A549 (cell line): Measurements from ENCODE around the gene FAS. TPM values are rescaled to one million over a fixed set of nuclear protein-coding genes. Genes with fewer than 3 reads are reported as not detected.

ENCODE experiments used
- ATAC-seq, 2 experiments: fragments of 200-7000 bp in 1 of 2; fragments of >200 bp in 1 of 2; cut with Nextera tagmentation in 1 of 2; cut with Tn5 transposase in 1 of 2; 3 replicates each; pipeline versions ENCODE4 v1.8.0 to v1.9.1; 2018 to 2020; ENCODE audit warnings: mild to moderate bottlenecking in 1 of 2, moderate library complexity in 1 of 2
- CTCF ChIA-PET: fragments of 300-600 bp; sonication (Branson Sonifier 250); formaldehyde crosslinking; extraction: SDS; loops from one replicate; lab custom pipeline; 2021; ENCODE audit warnings: antibody characterized with exemption, inconsistent platforms; lab: Yijun Ruan, JAX
- POLR2A ChIA-PET: fragments of 350-600 bp; formaldehyde crosslinking; extraction: SDS; loops from one replicate; lab custom pipeline; 2021; ENCODE audit warnings: antibody characterized with exemption, inconsistent platforms; lab: Yijun Ruan, JAX
- DNase-seq, 2 experiments: peaks; one replicate each; pipeline versions ENCODE4 v3.0.0 to v3.0.0-alpha.2; 2011 to 2016; ENCODE audit warnings: low read depth in 1 of 2, low spot score in 1 of 2
- FAIRE-seq: peaks from 2 replicates; lab custom pipeline; 2011; peaks lifted over from hg19 to GRCh38; lab: Jason Lieb, UNC
- H3K27ac ChIP-seq, 2 experiments: fragments of >200 bp; sonication (Bioruptor Twin); formaldehyde crosslinking; 3 replicates each; pipeline ENCODE4 v1.5.1; 2016 to 2017
- H3K4me1 ChIP-seq: fragments of >200 bp; sonication (Bioruptor Twin); formaldehyde crosslinking; 3 replicates; pipeline ENCODE4 v1.6.1; 2016
- H3K4me2 ChIP-seq: fragments of >200 bp; sonication (Bioruptor Twin); formaldehyde crosslinking; 3 replicates; pipeline ENCODE4 v1.6.1; 2016
- H3K4me3 ChIP-seq: fragments of >200 bp; sonication (Bioruptor Twin); formaldehyde crosslinking; 3 replicates; pipeline ENCODE4 v1.5.1; 2016
- H3K9me3 ChIP-seq: fragments of >200 bp; sonication (Bioruptor Twin); formaldehyde crosslinking; 3 replicates; pipeline ENCODE4 v1.6.1; 2016
- CBX8 ChIP-seq: fragments of 200-600 bp; sonication (generic); IDR thresholded peaks from 2 replicates; pipeline ENCODE4 v1.6.1; 2016
- CHD4 ChIP-seq: fragments of 200-600 bp; sonication (generic); IDR thresholded peaks from 2 replicates; pipeline ENCODE4 v1.6.1; 2016; ENCODE audit warnings: antibody characterized with exemption, mild to moderate bottlenecking, borderline replicate concordance
- EHF ChIP-seq: fragments of 250-450 bp; sonication (Bioruptor Pico); IDR thresholded peaks from 2 replicates; pipeline ENCODE4 v1.5.0; 2020; ENCODE audit warnings: mild to moderate bottlenecking
- EP300 ChIP-seq, 2 experiments: fragments of >200 bp; sonication (Bioruptor Twin); formaldehyde crosslinking; IDR thresholded peaks; 2 replicates in 1 of 2; 3 replicates in 1 of 2; pipeline ENCODE4 v1.6.1; 2016 to 2017
- FOSB ChIP-seq: fragments of 250-450 bp; sonication (Bioruptor Pico); IDR thresholded peaks from 2 replicates; pipeline ENCODE4 v1.5.0; 2020; ENCODE audit warnings: mild to moderate bottlenecking, moderate library complexity
- HOXB13 ChIP-seq: fragments of 250-450 bp; sonication (Bioruptor Pico); IDR thresholded peaks from 2 replicates; pipeline ENCODE4 v1.5.0; 2020; ENCODE audit warnings: low read depth, mild to moderate bottlenecking, moderate library complexity
- MAZ ChIP-seq: fragments of 150-350 bp; IDR thresholded peaks from 2 replicates; pipeline ENCODE4 v1.6.1; 2014; ENCODE audit warnings: antibody characterized with exemption, low read depth, low read length, borderline replicate concordance
- NPAS2 ChIP-seq: fragments of 250-450 bp; sonication (Bioruptor Pico); IDR thresholded peaks from 2 replicates; pipeline ENCODE4 v1.8.0; 2022; ENCODE audit warnings: mild to moderate bottlenecking, moderate library complexity, borderline replicate concordance
- PHF8 ChIP-seq: fragments of 200-600 bp; sonication (generic); IDR thresholded peaks from 2 replicates; pipeline ENCODE4 v1.6.1; 2016; ENCODE audit warnings: low read depth, mild to moderate bottlenecking, antibody characterized with exemption, moderate library complexity, borderline replicate concordance
- RAD21 ChIP-seq, 2 experiments: fragments of >200 bp in 1 of 2; sonication (Bioruptor Twin) in 1 of 2; formaldehyde crosslinking in 1 of 2; IDR thresholded peaks in 1 of 2; conservative IDR thresholded peaks in 1 of 2; 2 replicates in 1 of 2; 3 replicates in 1 of 2; pipeline ENCODE4 v1.6.1; 2012 to 2018; ENCODE audit warnings: inconsistent platforms in 1 of 2
- RFX5 ChIP-seq: fragments of 450-650 bp; IDR thresholded peaks from 2 replicates; pipeline ENCODE4 v1.7.1; 2014; ENCODE audit warnings: antibody characterized with exemption, mild to moderate bottlenecking, moderate library complexity
- TFCP2L1 ChIP-seq: fragments of 250-450 bp; sonication (Bioruptor Pico); IDR thresholded peaks from 2 replicates; pipeline ENCODE4 v1.5.0; 2021; ENCODE audit warnings: mild to moderate bottlenecking
- TP53 ChIP-seq: fragments of 250-450 bp; sonication (Bioruptor Pico); IDR thresholded peaks from 2 replicates; pipeline ENCODE4 v1.5.0; 2021; ENCODE audit warnings: mild to moderate bottlenecking, moderate library complexity
- ZC3H11A ChIP-seq: fragments of 450-650 bp; IDR thresholded peaks from 2 replicates; pipeline ENCODE4 v1.6.1; 2014; ENCODE audit warnings: antibody characterized with exemption, mild to moderate bottlenecking
- ZFP36 ChIP-seq: fragments of 450-650 bp; IDR thresholded peaks from 2 replicates; pipeline ENCODE4 v1.6.1; 2014; ENCODE audit warnings: borderline replicate concordance; ENCODE audit not compliant: partially characterized antibody
- WGBS: methylation state at CpG from one replicate; pipeline ENCODE4 v1.1.6; 2017; ENCODE audit errors: missing lambda C conversion rate; 5-methylcytosine and 5-hydroxymethylcytosine counted together
- polyA plus RNA-seq, 4 experiments: library from polyadenylated mRNA; depleted of rRNA in 3 of 4; stranded (reverse); fragments of >200 nt; fragmentation: RNase III in 1 of 4; extraction: RNeasy Plus Mini Kit Qiagen cat#74134 plus additional on column Dnase treatment in 1 of 4; gene quantifications; 2 replicates in 3 of 4; 3 replicates in 1 of 4; pipeline ENCODE4 v1.2.3, GENCODE V29; 2011 to 2017
- TF ChIP-seq, protein P1 (sequence below): IDR thresholded peaks from 2 replicates; pipeline ENCODE4 v1.6.1; 2012; ENCODE audit warnings: low read depth, borderline replicate concordance
- TF ChIP-seq, protein P2 (sequence below): IDR thresholded peaks from 2 replicates; pipeline ENCODE4 v1.6.1; 2012
- TF ChIP-seq, protein P3 (sequence below): fragments of 250-450 bp; sonication (Bioruptor Pico); IDR thresholded peaks from 2 replicates; pipeline ENCODE4 v1.5.0; 2020; ENCODE audit warnings: low read depth, mild to moderate bottlenecking, moderate library complexity
- TF ChIP-seq, protein P4 (sequence below): fragments of 250-450 bp; sonication (Bioruptor Pico); IDR thresholded peaks from 2 replicates; pipeline ENCODE4 v1.5.0; 2021; ENCODE audit warnings: mild to moderate bottlenecking, moderate library complexity, borderline replicate concordance
- TF ChIP-seq, protein P5 (sequence below): fragments of 450-650 bp; IDR thresholded peaks from 2 replicates; pipeline ENCODE4 v1.6.1; 2014; ENCODE audit warnings: antibody characterized with exemption
- TF ChIP-seq, protein P6 (sequence below): fragments of 150-350 bp; IDR thresholded peaks from 2 replicates; pipeline ENCODE4 v1.6.1; 2014; ENCODE audit warnings: low read depth, mild to moderate bottlenecking, low read length
- TF ChIP-seq, protein P7 (sequence below): fragments of 200-600 bp; sonication (generic); IDR thresholded peaks from 2 replicates; pipeline ENCODE4 v1.6.1; 2016; ENCODE audit warnings: antibody characterized with exemption, mild to moderate bottlenecking, moderate library complexity

FAS gene
- polyA plus RNA-seq, 2 of the 4 experiments (the other 2 are of a cell fraction): 21.0 to 29.5 TPM

DNA sequence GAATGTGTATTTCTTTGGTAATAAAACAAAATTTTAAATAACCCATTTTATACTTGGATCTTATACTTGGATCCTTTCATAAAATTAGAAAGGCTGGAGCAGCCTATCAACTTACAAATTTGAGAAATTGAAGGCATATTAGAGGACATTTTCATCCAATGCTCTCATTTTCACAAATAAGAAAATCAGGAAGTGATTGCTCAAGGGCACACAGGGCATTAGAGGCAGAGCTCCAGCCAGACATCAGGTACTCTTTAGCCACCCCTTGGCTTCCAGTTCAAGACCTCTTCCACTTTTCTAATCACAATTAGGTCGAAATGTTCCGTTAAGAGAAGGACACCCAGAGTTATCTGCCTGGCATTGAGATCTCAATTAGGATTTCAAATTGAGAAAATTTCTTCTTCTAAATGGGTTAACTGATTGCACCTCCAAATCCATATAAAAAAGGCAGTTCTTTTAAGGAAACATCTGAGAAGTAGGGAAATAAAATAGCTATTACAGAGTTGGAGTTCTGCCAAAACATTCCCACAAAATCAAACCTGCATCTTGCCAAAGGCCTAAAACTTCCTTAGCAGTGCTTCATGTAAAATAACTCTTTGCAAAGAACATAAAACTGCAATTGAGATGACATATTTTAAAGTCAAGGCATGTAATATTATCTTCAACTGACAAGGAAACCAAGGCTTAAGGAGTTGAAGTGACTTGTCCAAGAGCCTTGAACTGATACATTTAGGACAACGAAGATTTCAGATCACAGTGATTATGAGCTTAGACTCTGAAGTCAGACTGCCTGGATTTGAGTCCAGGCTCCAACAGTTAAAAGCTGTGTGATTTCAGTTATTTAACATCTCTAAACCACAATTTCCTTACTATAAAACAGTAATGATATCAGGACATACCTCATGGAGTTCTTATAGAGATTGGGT, 40.4 kb upstream of the FAS start:
- TF ChIP-seq CHD4 (no peak), TFCP2L1 (no peak), EHF (CRISPR knock-in tag) (no peak), FOSB (CRISPR knock-in tag) (no peak)
- TF ChIP-seq, protein P1, sequence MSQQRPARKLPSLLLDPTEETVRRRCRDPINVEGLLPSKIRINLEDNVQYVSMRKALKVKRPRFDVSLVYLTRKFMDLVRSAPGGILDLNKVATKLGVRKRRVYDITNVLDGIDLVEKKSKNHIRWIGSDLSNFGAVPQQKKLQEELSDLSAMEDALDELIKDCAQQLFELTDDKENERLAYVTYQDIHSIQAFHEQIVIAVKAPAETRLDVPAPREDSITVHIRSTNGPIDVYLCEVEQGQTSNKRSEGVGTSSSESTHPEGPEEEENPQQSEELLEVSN: no peak
- TF ChIP-seq, protein P2, sequence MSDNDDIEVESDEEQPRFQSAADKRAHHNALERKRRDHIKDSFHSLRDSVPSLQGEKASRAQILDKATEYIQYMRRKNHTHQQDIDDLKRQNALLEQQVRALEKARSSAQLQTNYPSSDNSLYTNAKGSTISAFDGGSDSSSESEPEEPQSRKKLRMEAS: no peak
- TF ChIP-seq, protein P3, sequence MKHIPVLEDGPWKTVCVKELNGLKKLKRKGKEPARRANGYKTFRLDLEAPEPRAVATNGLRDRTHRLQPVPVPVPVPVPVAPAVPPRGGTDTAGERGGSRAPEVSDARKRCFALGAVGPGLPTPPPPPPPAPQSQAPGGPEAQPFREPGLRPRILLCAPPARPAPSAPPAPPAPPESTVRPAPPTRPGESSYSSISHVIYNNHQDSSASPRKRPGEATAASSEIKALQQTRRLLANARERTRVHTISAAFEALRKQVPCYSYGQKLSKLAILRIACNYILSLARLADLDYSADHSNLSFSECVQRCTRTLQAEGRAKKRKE (CRISPR knock-in tag): no peak
- CTCF ChIA-PET: interaction anchor here (0.8 kb wide), 1 partner anchor 272 kb away, joined by 3 read pairs; no protein-coding TSS in a partner anchor
- ATAC-seq (no peak), DNase-seq (no peak), FAIRE-seq (no peak)
- no peaks in the 10 kb centered on the region for H3K4me1 ChIP-seq
- no peak overlapping the region for H3K4me3 ChIP-seq
- H3K27ac ChIP-seq: no peak overlapping the region
- no peak overlapping the region for H3K4me2 ChIP-seq
- WGBS: 86% methylated on average over 3 of the region's 3 CpGs
- no peaks in the 10 kb centered on the region for H3K9me3 ChIP-seq
- POLR2A ChIA-PET: no interaction called here

DNA sequence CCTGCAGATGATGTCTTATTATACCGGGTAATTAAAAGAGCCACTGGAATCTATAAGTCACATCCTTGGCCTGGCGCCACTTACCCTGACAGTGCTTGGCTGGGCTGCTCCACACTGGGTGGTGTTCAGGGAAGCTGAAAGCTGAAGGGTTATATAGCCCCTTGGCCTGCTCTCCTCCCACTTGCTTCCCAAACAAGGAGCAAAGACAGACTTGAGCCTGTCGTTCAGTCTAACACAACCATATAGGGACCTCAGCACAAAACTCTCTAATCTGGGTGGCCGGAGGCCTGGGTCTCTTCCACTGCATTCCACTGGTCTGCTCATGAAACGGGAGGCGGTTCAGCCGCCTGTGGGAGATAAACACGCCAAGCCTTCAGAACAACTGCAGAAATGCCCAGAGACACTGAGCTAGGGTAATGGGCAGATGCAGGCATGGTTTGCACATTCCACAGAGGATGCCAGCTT, 37.9 kb upstream of the FAS start, which contains the start of gene ACTA2:
Gene ACTA2, minus strand, starts transcription at position 127 of the 465 bp plus-strand sequence. CDS start 3,843 bp downstream, outside the sequence.
- Histone ChIP-seq H3K4me1 (no peaks in the 10 kb centered on the region), H3K4me2 (no peak within 1 kb of the TSS), H3K27ac (no peak within 1 kb of the TSS), H3K9me3 (no peaks in the 10 kb centered on the region), H3K4me3 (no peak within 1 kb of the TSS)
- ChIA-PET CTCF (no interaction called here), POLR2A (no interaction called here)
- DNase-seq (no peak), FAIRE-seq (no peak), ATAC-seq (peak in 1 of 2 experiments; percentile 50; a peak in 2 of 6 replicates)
- TF ChIP-seq CBX8 (no peak), HOXB13 (CRISPR knock-in tag) (no peak), MAZ (no peak), RFX5 (no peak), RAD21 (conservative IDR thresholded peaks at IDR 0.05 in 1 of 2, IDR thresholded peaks at IDR 0.05 in 1 of 2) (no peak), CHD4 (no peak), EP300 (IDR thresholded peaks at IDR 0.05) (no peak), ZC3H11A (no peak), PHF8 (no peak), ZFP36 (no peak), TP53 (CRISPR knock-in tag) (no peak), NPAS2 (CRISPR knock-in tag) (no peak)
- TF ChIP-seq, protein P4, sequence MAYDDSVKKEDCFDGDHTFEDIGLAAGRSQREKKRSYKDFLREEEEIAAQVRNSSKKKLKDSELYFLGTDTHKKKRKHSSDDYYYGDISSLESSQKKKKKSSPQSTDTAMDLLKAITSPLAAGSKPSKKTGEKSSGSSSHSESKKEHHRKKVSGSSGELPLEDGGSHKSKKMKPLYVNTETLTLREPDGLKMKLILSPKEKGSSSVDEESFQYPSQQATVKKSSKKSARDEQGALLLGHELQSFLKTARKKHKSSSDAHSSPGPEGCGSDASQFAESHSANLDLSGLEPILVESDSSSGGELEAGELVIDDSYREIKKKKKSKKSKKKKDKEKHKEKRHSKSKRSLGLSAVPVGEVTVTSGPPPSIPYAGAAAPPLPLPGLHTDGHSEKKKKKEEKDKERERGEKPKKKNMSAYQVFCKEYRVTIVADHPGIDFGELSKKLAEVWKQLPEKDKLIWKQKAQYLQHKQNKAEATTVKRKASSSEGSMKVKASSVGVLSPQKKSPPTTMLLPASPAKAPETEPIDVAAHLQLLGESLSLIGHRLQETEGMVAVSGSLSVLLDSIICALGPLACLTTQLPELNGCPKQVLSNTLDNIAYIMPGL (CRISPR knock-in tag): no peak
- TF ChIP-seq, protein P5, sequence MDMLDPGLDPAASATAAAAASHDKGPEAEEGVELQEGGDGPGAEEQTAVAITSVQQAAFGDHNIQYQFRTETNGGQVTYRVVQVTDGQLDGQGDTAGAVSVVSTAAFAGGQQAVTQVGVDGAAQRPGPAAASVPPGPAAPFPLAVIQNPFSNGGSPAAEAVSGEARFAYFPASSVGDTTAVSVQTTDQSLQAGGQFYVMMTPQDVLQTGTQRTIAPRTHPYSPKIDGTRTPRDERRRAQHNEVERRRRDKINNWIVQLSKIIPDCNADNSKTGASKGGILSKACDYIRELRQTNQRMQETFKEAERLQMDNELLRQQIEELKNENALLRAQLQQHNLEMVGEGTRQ: no peak
- TF ChIP-seq, protein P6, sequence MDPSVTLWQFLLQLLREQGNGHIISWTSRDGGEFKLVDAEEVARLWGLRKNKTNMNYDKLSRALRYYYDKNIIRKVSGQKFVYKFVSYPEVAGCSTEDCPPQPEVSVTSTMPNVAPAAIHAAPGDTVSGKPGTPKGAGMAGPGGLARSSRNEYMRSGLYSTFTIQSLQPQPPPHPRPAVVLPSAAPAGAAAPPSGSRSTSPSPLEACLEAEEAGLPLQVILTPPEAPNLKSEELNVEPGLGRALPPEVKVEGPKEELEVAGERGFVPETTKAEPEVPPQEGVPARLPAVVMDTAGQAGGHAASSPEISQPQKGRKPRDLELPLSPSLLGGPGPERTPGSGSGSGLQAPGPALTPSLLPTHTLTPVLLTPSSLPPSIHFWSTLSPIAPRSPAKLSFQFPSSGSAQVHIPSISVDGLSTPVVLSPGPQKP: no peak
- TF ChIP-seq, protein P7, sequence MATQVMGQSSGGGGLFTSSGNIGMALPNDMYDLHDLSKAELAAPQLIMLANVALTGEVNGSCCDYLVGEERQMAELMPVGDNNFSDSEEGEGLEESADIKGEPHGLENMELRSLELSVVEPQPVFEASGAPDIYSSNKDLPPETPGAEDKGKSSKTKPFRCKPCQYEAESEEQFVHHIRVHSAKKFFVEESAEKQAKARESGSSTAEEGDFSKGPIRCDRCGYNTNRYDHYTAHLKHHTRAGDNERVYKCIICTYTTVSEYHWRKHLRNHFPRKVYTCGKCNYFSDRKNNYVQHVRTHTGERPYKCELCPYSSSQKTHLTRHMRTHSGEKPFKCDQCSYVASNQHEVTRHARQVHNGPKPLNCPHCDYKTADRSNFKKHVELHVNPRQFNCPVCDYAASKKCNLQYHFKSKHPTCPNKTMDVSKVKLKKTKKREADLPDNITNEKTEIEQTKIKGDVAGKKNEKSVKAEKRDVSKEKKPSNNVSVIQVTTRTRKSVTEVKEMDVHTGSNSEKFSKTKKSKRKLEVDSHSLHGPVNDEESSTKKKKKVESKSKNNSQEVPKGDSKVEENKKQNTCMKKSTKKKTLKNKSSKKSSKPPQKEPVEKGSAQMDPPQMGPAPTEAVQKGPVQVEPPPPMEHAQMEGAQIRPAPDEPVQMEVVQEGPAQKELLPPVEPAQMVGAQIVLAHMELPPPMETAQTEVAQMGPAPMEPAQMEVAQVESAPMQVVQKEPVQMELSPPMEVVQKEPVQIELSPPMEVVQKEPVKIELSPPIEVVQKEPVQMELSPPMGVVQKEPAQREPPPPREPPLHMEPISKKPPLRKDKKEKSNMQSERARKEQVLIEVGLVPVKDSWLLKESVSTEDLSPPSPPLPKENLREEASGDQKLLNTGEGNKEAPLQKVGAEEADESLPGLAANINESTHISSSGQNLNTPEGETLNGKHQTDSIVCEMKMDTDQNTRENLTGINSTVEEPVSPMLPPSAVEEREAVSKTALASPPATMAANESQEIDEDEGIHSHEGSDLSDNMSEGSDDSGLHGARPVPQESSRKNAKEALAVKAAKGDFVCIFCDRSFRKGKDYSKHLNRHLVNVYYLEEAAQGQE: no peak
- 93% methylated on average over 8 of the region's 8 CpGs for WGBS
